IPS-11a (cell line): ENCODE measurements around the gene COX7B2.

Source experiments
- H3K4me3 ChIP-seq: one replicate; pipeline ENCODE4 v1.5.1; 2013; ENCODE audit warnings: low read depth, low read length, control low read depth

COX7B2 gene

GRCh38 chr4:46909078-46909477, at the start of gene COX7B2:
TSS of gene COX7B2 (minus strand) at chr4:46909245. CDS start at chr4:46735192, 174,053 bp downstream.
- no peak within 1 kb of the TSS for H3K4me3 ChIP-seq

- no peak overlapping the region for H3K4me3 ChIP-seq
These were observed 47.4 kb upstream of the COX7B2 start for GRCh38 chr4:46956451-46956850.

DNA sequence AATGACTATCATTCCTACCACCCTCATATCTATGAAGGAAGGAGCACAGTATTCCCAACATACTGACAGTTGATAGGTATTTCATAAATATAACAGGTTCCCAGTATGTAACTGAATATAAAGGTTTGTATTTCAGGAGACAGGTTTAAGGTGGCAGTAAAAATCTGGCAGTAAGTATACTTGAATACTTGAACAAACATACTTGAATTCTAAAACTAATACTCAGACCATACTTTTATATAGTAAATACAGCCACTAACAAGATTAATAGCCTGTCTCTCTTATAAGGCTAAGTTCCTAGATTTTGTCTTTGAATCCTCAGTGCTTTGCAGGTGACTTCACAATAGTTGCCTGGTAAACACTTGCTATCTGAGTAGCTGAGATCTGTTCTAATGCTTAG, 46.6 kb upstream of the COX7B2 start:
- H3K4me3 ChIP-seq, result no peak overlapping the region

GRCh38 chr4:46954643-46955042, 45.6 kb upstream of the COX7B2 start:
- H3K4me3 ChIP-seq, result no peak overlapping the region

DNA sequence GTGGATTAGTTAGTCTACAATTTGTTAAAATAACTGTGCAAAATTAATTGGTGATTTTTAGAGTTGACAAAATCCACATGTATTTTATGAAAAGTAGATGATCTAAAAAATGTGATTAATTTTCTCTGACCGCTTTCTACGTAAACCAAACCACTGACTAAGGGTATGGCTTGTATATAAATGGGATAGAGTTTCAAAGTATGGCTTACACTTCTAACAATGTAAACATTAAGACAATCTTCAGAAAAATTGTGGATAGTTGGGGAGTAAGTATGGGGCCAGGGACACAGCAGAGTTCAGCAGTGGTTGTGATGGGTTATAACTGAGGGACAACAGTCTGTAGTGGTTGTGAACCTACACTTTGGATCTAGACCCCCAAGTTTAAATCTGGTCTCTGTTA, 44.5 kb upstream of the COX7B2 start:
- H3K4me3 ChIP-seq, result no peak overlapping the region

- no peak overlapping the region for H3K4me3 ChIP-seq
These were observed 43.4 kb upstream of the COX7B2 start for GRCh38 chr4:46952451-46952850.

DNA sequence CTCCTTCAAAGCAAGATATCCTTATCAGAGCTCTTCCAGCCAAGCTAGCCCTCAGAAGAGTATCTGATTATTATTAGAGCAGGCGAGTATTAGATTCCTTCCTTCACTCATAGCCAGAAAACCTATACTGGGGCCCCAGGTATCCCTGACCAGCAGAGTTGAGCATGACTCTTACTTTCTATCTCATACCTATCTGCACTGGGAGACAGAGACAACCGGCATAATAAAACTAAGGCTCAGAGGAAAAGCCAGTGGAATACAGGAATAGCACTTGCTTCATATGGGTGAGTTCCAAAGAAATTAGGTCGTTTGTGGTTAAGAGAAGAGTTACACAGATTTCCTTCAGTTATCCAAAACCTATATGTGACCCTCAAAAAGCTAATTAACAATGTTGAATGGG, 41.8 kb upstream of the COX7B2 start:
- H3K4me3 ChIP-seq, result no peak overlapping the region

DNA sequence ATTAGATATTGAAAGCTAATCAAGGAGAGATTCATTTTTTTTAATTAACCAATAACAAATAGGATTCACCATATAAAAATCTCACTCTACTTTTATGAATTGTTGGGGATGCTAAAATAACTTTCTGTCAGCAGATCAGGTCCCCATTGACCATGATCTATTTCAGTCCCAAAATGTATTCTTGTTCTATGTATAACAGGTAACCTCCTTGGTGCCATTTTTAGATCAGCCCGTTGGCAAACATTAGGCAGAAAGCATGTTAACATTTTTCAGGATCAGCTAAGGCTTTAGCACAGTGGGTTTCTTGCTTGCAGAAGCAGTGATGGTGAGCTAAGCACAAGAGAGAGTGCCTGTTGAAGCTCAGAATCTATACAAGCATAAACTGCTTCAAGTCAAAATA, 40.8 kb upstream of the COX7B2 start:
- H3K4me3 ChIP-seq, result no peak overlapping the region

DNA sequence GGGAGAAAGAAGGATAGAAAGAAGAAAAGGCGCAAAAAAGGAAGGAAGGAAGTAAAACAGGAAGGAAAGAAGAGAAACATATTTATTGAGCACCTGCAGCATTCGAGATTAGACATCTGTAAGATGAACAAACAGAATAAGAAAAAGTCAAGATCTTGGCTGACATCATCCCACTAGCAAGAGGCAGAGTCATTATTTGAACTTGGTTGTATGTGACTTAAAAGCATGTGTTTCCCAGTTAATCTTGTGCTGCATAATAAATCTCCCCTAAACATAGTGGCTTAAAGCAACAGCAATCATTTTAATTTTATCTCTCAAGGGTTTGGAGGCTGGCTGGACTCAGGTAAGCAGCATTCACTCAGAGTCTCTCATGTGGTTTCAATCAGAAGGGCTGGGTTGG, 38.5 kb upstream of the COX7B2 start:
- no peak overlapping the region for H3K4me3 ChIP-seq

DNA sequence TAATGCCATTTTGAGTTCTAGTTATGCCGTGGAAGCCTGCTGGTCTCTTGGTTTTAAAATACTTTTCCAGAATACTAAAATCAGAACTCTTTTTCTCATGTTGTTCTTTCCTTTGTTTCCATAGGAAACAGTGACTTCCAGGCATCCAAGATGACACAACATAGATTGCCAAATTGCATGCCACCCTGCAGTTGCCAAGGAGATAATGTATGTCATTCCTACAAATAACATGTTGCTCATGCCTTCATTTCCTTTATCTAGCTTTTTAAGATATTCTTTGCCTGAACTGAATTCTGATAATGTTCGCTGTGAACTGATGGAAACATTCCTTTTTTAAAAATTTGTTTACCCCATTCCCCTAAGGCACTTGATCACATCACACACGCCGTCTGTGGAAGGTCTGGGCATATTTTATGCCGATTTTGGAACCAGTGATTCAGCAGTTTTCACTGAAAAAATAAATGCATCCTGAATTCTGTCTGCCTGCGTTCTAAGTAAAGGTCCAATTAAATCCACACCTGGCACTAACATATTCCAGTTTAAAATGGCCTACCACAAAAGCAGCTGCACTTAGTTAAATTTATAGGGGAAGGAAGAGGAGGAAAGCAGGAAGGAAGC, 38.0 kb upstream of the COX7B2 start:
- H3K4me3 ChIP-seq, result no peak overlapping the region

DNA sequence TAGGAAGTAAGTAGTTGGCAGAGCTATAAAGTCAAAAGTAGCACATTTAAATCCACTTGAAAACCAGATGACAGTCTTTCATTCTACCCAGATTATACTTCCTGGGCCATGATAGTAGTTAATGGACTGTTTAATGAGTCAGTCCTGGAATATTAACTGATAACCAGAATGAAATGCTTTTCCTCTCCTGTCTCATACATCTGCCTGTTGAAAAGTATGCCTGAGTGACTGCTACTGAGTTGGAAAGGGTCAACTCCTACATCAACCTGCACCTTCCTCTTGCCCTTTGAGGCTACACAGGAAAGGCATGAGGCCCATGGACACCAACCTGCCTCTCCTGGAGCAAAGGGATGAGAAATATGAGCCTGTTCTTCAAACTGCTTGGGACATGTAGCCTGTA, 36.0 kb upstream of the COX7B2 start:
- no peak overlapping the region for H3K4me3 ChIP-seq

DNA sequence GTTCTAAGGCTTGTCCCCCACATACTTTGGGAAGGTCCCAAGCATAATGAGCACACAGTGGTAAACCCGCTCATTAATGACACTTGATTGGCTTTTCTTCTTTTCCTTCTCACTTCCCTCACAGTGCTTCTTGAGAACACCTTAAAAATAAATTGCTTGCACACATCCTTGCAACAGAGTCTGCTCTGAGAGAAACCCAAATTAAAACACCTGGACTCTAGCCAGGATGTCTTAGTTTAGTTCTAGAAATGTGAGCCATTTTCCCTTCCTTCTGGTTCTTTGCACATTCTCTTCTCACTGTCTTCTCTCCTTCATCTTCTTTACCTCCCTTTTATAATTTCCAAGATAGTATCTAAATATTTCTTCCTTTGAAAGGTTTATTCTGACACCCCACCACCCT, 35.3 kb upstream of the COX7B2 start:
- no peak overlapping the region for H3K4me3 ChIP-seq

- H3K4me3 ChIP-seq, result no peak overlapping the region
These were observed 28.4 kb upstream of the COX7B2 start for GRCh38 chr4:46937493-46937892.

DNA sequence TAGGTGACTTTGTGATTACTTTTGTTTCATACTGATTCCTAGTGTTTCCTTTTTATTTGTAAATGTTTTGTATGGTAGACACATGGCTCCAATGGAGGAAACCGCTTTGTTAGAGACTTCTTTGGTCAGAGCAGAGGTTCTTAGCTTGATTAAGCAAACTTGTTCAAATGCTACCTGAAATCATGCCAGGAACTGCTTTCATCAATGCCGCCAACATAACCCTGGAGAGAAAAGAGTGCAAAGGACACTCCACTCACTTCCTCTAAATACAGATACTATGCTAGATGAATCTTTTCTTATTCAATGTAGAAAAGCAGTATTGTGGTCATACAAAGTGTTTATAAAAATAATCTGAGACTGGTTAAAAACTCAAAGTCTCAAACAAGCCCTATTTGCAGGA, 25.7 kb upstream of the COX7B2 start:
- no peak overlapping the region for H3K4me3 ChIP-seq

DNA sequence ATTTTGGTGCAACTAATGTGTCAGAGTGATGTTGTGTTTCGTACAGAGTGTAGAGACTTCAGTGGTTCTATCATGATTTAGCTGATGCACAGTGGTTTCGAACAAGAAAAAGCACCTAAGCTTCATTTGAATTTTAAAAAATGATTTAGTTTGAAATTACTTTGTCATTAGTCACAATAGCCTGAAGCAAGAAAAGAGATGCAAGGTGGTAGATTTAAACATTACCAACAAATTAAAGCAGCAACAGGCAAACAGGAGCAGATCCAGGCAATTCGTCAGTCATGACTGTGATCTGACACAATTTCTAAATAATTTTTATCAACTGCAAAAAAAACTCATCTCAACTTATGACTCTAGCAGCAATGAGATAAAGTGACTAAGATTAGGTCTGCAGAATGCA, 24.6 kb upstream of the COX7B2 start:
- H3K4me3 ChIP-seq, result no peak overlapping the region

DNA sequence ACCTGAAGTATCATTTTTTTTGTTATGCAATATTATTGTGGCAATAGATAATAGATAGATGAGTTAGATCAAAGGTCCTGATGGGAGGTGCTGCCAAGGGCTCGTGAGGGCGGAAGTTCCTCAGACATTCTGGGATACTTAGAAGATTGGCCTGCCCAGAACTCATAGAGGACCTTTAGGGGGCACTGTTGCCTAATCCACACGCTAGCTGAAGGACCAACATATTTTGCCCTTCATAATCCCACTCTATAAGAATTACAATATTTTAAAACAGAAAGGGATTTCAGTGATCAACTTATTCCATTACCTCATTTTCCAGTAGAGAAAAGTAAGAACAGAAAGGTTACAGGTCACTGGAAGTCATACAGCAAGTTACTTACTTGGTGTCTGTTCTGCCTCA, 22.9 kb upstream of the COX7B2 start:
- no peak overlapping the region for H3K4me3 ChIP-seq

DNA sequence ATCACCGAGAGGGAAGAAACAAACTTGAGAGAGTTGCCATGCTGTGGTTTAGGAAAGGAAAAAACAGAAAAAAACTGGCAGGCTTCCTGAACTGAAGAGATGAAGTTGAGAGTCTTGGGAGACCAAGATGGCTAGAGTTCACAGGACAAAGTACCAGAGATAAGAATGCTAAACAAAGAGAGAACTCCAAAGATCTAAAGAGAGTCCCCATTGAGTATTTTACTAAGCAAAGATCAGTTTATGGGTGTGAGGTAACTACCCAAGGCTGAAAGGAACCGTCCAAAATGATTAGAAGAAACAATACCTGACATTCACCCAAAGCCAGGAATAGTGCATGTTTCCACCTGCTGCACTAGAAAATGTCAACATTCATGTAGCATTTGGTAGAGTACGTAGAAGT, 21.8 kb upstream of the COX7B2 start:
- no peak overlapping the region for H3K4me3 ChIP-seq

GRCh38 chr4:46927201-46927600, 18.2 kb upstream of the COX7B2 start:
- no peak overlapping the region for H3K4me3 ChIP-seq

- no peak overlapping the region for H3K4me3 ChIP-seq
These were observed 15.9 kb upstream of the COX7B2 start for GRCh38 chr4:46924789-46925529.

DNA sequence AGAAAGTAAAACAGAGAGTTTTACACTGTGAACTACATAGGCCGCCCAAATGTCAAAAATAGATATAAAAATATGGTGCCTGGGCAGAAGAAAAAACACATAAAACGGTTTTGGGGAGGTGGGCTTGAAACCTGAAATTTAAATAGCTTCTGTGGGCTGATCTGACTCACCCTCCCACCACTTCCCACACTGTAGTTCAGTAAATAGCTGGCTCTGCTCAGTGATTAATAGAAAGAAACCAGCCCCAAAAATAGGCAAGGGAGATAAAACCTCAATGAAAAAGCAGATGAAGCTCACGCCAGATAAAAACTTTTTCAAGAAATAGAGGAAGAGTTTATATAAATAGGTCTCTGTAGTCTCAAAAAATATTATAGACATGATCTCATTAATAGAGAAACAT, 13.2 kb upstream of the COX7B2 start:
- no peak overlapping the region for H3K4me3 ChIP-seq

- no peak overlapping the region for H3K4me3 ChIP-seq
These were observed 897 bp downstream of the COX7B2 start for GRCh38 chr4:46908148-46908547.

DNA sequence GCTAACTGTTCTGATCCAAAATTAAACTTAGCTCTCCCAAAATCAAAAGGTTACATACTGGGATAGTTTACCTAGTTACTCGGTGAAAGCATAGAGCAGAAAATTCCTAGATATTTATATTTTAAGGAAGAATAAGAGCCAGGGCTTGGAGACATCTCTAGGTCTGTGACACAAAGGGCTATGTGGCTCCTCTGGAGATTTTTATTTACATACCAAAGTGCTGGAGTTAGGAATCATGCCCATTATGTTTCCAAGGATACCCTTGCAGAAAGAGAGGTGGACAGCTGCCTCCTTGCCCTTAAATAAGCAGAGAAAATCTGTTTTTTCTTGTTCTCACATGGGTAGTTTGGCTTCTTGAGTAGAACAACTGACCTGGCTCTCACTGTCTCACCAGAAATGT, 9.0 kb downstream of the COX7B2 start:
- no peak overlapping the region for H3K4me3 ChIP-seq

- H3K4me3 ChIP-seq, result no peak overlapping the region
These were observed 14.2 kb downstream of the COX7B2 start for GRCh38 chr4:46894826-46895225.
